Liver (tissue), 3 donors: ENCODE data around the gene ALDH1L1.

Source experiments
- CTCF ChIP-seq: fragments of 150-350 bp; IDR thresholded peaks from 2 replicates; pipeline ENCODE4 v1.5.1; 2017; ENCODE audit warnings: improper control_type of control experiment, low read depth, low read length; ENCODE audit not compliant: missing input control
- EGR1 ChIP-seq, 2 donors: IDR thresholded peaks; 2 replicates each; pipeline ENCODE4 v1.6.1; 2016 to 2018; ENCODE audit warnings: antibody characterized with exemption in 2 of 2, low read depth in 2 of 2
- FOXA2 ChIP-seq: IDR thresholded peaks from 2 replicates; pipeline ENCODE4 v1.6.1; 2016; ENCODE audit warnings: antibody characterized with exemption
- GABPA ChIP-seq, 2 donors: IDR thresholded peaks in 1 of 2; conservative IDR thresholded peaks in 1 of 2; 2 replicates each; pipeline ENCODE4 v1.6.1; 2016; ENCODE audit warnings: antibody characterized with exemption in 2 of 2, mild to moderate bottlenecking in 1 of 2, moderate library complexity in 1 of 2
- HNF4G ChIP-seq: IDR thresholded peaks from 2 replicates; pipeline ENCODE4 v1.6.1; 2016; ENCODE audit warnings: antibody characterized with exemption
- MAX ChIP-seq: IDR thresholded peaks from 2 replicates; pipeline ENCODE4 v1.6.1; 2016; ENCODE audit warnings: antibody characterized with exemption
- RAD21 ChIP-seq, 2 donors: IDR thresholded peaks; 2 replicates each; pipeline ENCODE4 v1.6.1; 2016; ENCODE audit warnings: antibody characterized with exemption in 2 of 2, mild to moderate bottlenecking in 2 of 2
- REST ChIP-seq: IDR thresholded peaks from 2 replicates; pipeline ENCODE4 v1.6.1; 2016; ENCODE audit warnings: antibody characterized with exemption, mild to moderate bottlenecking
- donor health status: healthy.
- donor health status: healthy.

GRCh38 chr3:126136428-126137220, 43.8 kb downstream of the ALDH1L1 start:
- TF ChIP-seq CTCF = no peak
- TF ChIP-seq HNF4G = no peak
- TF ChIP-seq GABPA (IDR thresholded peaks at IDR 0.05 in 1 of 2, conservative IDR thresholded peaks at IDR 0.05 in 1 of 2) = no peak
- no peak for TF ChIP-seq EGR1 (IDR thresholded peaks at IDR 0.05; ENCODE audit: low read depth in 2 of 2)
- no peak for TF ChIP-seq RAD21 (IDR thresholded peaks at IDR 0.05)
- no peak for TF ChIP-seq FOXA2
- no peak for TF ChIP-seq MAX
- no peak for TF ChIP-seq REST
